ENCODE data around the gene SCAMP3. TPM values are rescaled to one million over a fixed set of nuclear protein-coding genes. Genes with fewer than 3 reads are reported as not detected.

The SCAMP3 gene
- total RNA-seq (10 to 100 TPM; 63.1 to 85.3 TPM), polyA plus RNA-seq (ENCODE audit: insufficient read length in 6 of 6) (10 to 100 TPM; 45.8 to 62.2 (median 53.1) TPM)
- long read RNA-seq, donor 1, transcript SCAMP3-201 (9 exons, 1,446 nt): major isoform, 17 of 41 reads
- long read RNA-seq, donor 1, transcript SCAMP3-202 (8 exons, 1,537 nt): minor isoform, 5 of 41 reads
- long read RNA-seq, donor 1, partial matches to known transcripts: 18 of 41 reads
- long read RNA-seq, donor 1, other reads (novel, unspliced or antisense): 0 of 41 reads
- long read RNA-seq, donor 2, transcript SCAMP3-201 (9 exons, 1,446 nt): major isoform, 12 of 19 reads
- long read RNA-seq, donor 2, partial matches to known transcripts: 5 of 19 reads
- long read RNA-seq, donor 2, other reads (novel, unspliced or antisense): 0 of 19 reads
- long read RNA-seq, donor 3, transcript SCAMP3-202 (8 exons, 1,537 nt): minor isoform, 8 of 47 reads
- long read RNA-seq, donor 3, transcript SCAMP3-201 (9 exons, 1,446 nt): major isoform, 17 of 47 reads
- long read RNA-seq, donor 3, partial matches to known transcripts: 20 of 47 reads
- long read RNA-seq, donor 3, other reads (novel, unspliced or antisense): 0 of 47 reads
- long read RNA-seq, donor 4, transcript SCAMP3-201 (9 exons, 1,446 nt): major isoform, 33 of 62 reads
- long read RNA-seq, donor 4, transcript SCAMP3-202 (8 exons, 1,537 nt): minor isoform, 9 of 62 reads
- long read RNA-seq, donor 4, partial matches to known transcripts: 9 of 62 reads
- long read RNA-seq, donor 4, other reads (novel, unspliced or antisense): 10 of 62 reads
- long read RNA-seq, donor 5, transcript SCAMP3-201 (9 exons, 1,446 nt): major isoform, 11 of 32 reads
- long read RNA-seq, donor 5, partial matches to known transcripts: 18 of 32 reads
- long read RNA-seq, donor 5, other reads (novel, unspliced or antisense): 0 of 32 reads
- long read RNA-seq, donor 6, transcript SCAMP3-201 (9 exons, 1,446 nt): major isoform, 10 of 13 reads
- long read RNA-seq, donor 6, partial matches to known transcripts: 0 of 13 reads
- long read RNA-seq, donor 6, other reads (novel, unspliced or antisense): 0 of 13 reads
- long read RNA-seq, donor 7, partial matches to known transcripts: 0 of 8 reads
- long read RNA-seq, donor 7, other reads (novel, unspliced or antisense): 0 of 8 reads
- long read RNA-seq, donor 8, transcript SCAMP3-201 (9 exons, 1,446 nt): major isoform, 9 of 25 reads
- long read RNA-seq, donor 8, transcript SCAMP3-202 (8 exons, 1,537 nt): minor isoform, 6 of 25 reads
- long read RNA-seq, donor 8, partial matches to known transcripts: 10 of 25 reads
- long read RNA-seq, donor 8, other reads (novel, unspliced or antisense): 0 of 25 reads
- long read RNA-seq, donor 9: 0 reads
- long read RNA-seq, donor 10, transcript SCAMP3-201 (9 exons, 1,446 nt): major isoform, 75 of 127 reads
- long read RNA-seq, donor 10, transcript SCAMP3-202 (8 exons, 1,537 nt): minor isoform, 12 of 127 reads
- long read RNA-seq, donor 10, partial matches to known transcripts: 10 of 127 reads
- long read RNA-seq, donor 10, other reads (novel, unspliced or antisense): 30 of 127 reads
- long read RNA-seq, donor 11, transcript SCAMP3-202 (8 exons, 1,537 nt): minor isoform, 7 of 35 reads
- long read RNA-seq, donor 11, transcript SCAMP3-201 (9 exons, 1,446 nt): major isoform, 25 of 35 reads
- long read RNA-seq, donor 11, partial matches to known transcripts: 0 of 35 reads
- long read RNA-seq, donor 11, other reads (novel, unspliced or antisense): 0 of 35 reads
- long read RNA-seq, donor 12, transcript SCAMP3-201 (9 exons, 1,446 nt): major isoform, 12 of 14 reads
- long read RNA-seq, donor 12, partial matches to known transcripts: 0 of 14 reads
- long read RNA-seq, donor 12, other reads (novel, unspliced or antisense): 0 of 14 reads

- Histone ChIP-seq H3K27ac (peak within 1 kb of the TSS; percentile 73 to 85), H3K9me3 (no peaks in the 10 kb centered on the region), H3K4me3 (peak within 1 kb of the TSS; percentile 77 to 94), H3K36me3 (peaks cover 0 to 77% of the 10 kb centered on the region in 2 donors), H3K27me3 (no peaks in the 10 kb centered on the region), H3K4me1 (peaks cover 7 to 22% of the 10 kb centered on the region in 2 donors)
- DNase-seq: peak; percentile 93 to 97 (median 96)
- peak; percentile 98 for ATAC-seq
- TF ChIP-seq, protein P1, sequence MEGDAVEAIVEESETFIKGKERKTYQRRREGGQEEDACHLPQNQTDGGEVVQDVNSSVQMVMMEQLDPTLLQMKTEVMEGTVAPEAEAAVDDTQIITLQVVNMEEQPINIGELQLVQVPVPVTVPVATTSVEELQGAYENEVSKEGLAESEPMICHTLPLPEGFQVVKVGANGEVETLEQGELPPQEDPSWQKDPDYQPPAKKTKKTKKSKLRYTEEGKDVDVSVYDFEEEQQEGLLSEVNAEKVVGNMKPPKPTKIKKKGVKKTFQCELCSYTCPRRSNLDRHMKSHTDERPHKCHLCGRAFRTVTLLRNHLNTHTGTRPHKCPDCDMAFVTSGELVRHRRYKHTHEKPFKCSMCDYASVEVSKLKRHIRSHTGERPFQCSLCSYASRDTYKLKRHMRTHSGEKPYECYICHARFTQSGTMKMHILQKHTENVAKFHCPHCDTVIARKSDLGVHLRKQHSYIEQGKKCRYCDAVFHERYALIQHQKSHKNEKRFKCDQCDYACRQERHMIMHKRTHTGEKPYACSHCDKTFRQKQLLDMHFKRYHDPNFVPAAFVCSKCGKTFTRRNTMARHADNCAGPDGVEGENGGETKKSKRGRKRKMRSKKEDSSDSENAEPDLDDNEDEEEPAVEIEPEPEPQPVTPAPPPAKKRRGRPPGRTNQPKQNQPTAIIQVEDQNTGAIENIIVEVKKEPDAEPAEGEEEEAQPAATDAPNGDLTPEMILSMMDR (IDR thresholded peaks at IDR 0.05): no peak
- intact Hi-C loops (cut with DNase I): no loop called here
Measured at GRCh38 chr1:155261852-155262673, at the start of gene SCAMP3. TSS of gene SCAMP3 (minus strand) at chr1:155262360. CDS start at chr1:155262151, 209 bp downstream.

DNA sequence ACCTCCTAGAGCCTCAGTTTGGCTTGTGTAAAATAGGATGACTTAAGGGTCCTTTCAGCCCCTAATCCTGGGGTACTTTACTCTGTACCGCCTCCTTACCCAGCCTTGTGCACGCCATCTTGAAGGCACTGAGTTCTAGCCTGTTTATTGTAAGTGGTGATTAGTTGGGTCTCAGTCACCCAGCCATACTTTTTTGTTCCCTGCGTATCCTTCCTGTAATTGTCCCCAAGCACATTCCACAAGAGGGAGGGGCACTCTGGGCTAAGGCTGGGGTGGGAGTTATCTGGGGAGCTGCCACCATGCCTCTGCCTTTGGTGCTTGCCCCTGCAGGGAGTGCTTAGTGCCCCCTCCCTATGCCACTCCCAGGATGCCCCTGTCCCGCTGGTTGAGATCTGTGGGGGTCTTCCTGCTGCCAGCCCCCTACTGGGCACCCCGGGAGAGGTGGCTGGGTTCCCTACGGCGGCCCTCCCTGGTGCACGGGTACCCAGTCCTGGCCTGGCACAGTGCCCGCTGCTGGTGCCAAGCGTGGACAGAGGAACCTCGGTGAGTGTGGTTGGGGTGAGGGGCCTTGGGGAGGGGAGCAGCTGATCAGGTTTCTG, 47.4 kb upstream of the SCAMP3 start:
- H3K27me3 ChIP-seq: no peaks in the 10 kb centered on the region
- TF ChIP-seq, protein P1 (IDR thresholded peaks at IDR 0.05): no peak
- H3K36me3 ChIP-seq: peaks cover 0 to 42% of the 10 kb centered on the region in 2 donors
- DNase-seq: peak in 3 of 4 donors; percentile 35 to 88 (median 45)
- no peaks in the 10 kb centered on the region for H3K9me3 ChIP-seq
- H3K4me1 ChIP-seq: peaks cover 6 to 40% of the 10 kb centered on the region in 2 donors
- intact Hi-C loops (cut with DNase I): no loop called here
- peak overlapping the region; percentile 87 to 91 for H3K27ac ChIP-seq
- peak overlapping the region; percentile 82 to 85 for H3K4me3 ChIP-seq
- peak; percentile 50 for ATAC-seq

GRCh38 chr1:155308493-155309422, 46.6 kb upstream of the SCAMP3 start, which contains the start of gene FDPS:
TSS of gene FDPS (plus strand) at chr1:155308866. CDS start at chr1:155309790, 924 bp downstream.
- Histone ChIP-seq H3K27ac (peak within 1 kb of the TSS; percentile 87 to 91), H3K9me3 (no peaks in the 10 kb centered on the region), H3K27me3 (no peaks in the 10 kb centered on the region), H3K4me3 (peak within 1 kb of the TSS; percentile 82 to 85), H3K4me1 (peaks cover 6 to 40% of the 10 kb centered on the region in 2 donors), H3K36me3 (peaks cover 0 to 35% of the 10 kb centered on the region in 2 donors)
- ATAC-seq: peak; percentile 98
- TF ChIP-seq, protein P1 (IDR thresholded peaks at IDR 0.05): peak; percentile 10 to 48
- intact Hi-C loops (cut with DNase I): no loop called here
- DNase-seq: peak; percentile 98 to 100 (median 99)
